GM10266 (cell line): ENCODE results near the gene EPHA7.

Experiments
- DNase-seq: peaks from one replicate; pipeline ENCODE4 v3.0.0; 2012; ENCODE audit errors: extremely low spot score
- TF ChIP-seq, protein P1 (sequence below): IDR thresholded peaks from 2 replicates; pipeline ENCODE4 v1.5.1; 2012; ENCODE audit warnings: mild to moderate bottlenecking, low read depth; ENCODE audit not compliant: control insufficient read depth, insufficient read depth; ENCODE audit errors: missing control alignments

Gene EPHA7

GRCh38 chr6:93329301-93330000 lies 89.9 kb downstream of the EPHA7 start:
- no peak for DNase-seq
- TF ChIP-seq, protein P1, sequence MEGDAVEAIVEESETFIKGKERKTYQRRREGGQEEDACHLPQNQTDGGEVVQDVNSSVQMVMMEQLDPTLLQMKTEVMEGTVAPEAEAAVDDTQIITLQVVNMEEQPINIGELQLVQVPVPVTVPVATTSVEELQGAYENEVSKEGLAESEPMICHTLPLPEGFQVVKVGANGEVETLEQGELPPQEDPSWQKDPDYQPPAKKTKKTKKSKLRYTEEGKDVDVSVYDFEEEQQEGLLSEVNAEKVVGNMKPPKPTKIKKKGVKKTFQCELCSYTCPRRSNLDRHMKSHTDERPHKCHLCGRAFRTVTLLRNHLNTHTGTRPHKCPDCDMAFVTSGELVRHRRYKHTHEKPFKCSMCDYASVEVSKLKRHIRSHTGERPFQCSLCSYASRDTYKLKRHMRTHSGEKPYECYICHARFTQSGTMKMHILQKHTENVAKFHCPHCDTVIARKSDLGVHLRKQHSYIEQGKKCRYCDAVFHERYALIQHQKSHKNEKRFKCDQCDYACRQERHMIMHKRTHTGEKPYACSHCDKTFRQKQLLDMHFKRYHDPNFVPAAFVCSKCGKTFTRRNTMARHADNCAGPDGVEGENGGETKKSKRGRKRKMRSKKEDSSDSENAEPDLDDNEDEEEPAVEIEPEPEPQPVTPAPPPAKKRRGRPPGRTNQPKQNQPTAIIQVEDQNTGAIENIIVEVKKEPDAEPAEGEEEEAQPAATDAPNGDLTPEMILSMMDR = no peak

DNA sequence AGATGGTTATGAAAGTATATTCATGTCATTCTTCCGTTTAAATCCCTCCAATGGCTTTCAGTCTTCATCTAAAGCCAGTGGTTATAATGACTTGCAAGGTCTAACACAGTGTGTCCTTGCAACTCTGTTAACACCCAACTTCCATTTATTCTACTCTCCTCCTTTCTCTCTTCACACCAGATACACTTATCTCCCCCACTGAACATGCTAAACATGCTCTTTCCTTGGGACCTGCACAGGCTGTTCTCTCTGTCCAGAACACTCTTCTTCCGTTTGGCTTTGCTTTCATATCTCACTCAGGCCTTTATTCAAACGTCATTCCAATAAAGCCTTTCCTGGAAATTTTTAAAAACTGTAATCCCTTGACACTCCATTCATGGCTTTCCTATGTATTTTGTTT lies 91.5 kb downstream of the EPHA7 start:
- TF ChIP-seq, protein P1 = no peak

DNA sequence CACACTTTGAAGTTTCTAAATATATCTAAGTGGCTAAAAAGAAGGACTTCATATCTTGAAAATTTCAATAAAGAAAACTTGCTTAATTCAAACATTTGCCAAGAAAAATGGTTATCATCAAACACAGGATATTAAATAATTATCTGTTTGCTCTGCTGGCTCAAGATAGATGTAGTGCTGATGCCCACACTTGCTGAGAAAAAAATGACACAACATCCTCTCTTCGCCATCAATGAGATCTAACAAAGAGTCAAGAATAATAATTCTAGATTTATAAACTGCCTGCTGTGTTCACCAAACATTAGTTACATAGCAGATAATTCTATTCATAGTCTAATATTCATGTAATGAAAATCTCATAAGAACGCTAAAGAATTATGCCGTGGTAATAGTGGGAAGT lies 93.6 kb downstream of the EPHA7 start:
- TF ChIP-seq, protein P1 = no peak

More for the DNA sequence above, 91.5 kb downstream of the EPHA7 start:
- DNase-seq = no peak

GRCh38 chr6:93323630-93324029 lies 95.7 kb downstream of the EPHA7 start:
- TF ChIP-seq, protein P1 = no peak
- DNase-seq = no peak

More for the DNA sequence above, 93.6 kb downstream of the EPHA7 start:
- DNase-seq = no peak

- DNase-seq = no peak
- TF ChIP-seq, protein P1 = no peak
These were observed 96.7 kb downstream of the EPHA7 start for GRCh38 chr6:93322651-93323050.

DNA sequence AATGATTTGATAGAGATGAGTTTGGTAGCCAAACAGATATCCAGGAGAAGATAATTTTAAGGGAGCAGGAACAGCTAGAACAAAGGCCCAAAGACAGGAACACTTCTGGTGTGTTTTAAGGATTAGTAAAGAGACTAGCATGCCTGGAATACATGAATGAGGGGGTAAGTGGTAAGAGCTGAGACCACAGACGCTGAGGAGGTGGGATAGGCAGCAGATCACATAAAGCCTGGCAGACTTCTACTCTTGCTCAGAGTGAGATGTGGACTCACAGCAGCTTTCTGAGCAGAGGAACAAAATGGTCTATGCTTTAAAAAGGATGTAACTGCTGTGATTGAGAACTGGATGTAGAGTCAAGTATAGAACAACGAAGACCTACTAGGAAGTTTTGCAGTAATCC lies 100.1 kb downstream of the EPHA7 start:
- no peak for DNase-seq
- TF ChIP-seq, protein P1 = no peak

DNA sequence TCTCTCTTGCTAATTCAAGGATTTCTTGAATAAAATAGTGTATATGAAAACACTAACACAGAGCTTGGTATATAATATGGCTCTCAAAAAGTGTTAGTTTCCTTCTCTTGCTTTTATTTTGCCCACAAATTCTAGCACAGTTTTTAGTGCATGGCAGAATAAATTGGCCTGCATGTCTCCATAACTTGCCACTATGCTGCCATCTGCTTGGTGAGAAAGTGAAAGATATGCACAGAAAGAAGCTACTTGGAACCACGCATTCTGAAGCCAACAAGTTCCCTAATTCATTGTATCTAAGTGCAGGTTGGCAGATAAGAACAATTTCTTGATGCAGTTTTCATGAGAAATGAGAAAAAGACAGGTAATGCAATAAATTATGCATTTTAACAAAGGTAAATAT lies 101.2 kb downstream of the EPHA7 start:
- DNase-seq = no peak

More for the DNA sequence above, 101.2 kb downstream of the EPHA7 start:
- TF ChIP-seq, protein P1 = no peak
